GM19238 (cell line): Measurements from ENCODE around the gene KSR1.
"Not testable (repeated sequence)": the region's sequence is repeated elsewhere in the genome, so short reads cannot be mapped to it uniquely, and the experiment has no call there.

ENCODE experiments used
- DNase-seq: peaks from one replicate; pipeline ENCODE4 v3.0.0; 2011; ENCODE audit warnings: low spot score; ENCODE audit not compliant: insufficient read length

KSR1 gene

DNA sequence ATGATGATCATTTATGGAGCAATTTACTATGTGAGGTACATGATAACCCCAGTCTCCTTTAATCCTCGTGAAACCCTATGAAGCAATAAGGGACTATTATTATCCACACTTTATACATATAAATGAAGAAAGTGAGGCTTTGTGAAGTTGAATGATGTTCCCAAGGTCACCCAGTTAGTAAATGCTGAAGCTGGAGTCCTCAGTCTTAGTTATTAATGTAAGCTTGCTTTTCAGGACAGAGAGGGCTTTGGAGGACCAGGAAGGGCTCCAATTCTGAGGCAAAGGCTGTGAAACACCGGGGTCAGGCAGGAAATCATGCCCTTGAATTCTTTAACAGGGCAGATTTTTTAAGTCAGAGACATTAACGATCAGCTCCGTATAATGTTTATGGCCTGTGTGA is 36.8 kb downstream of the KSR1 start:
- no peak for DNase-seq

DNA sequence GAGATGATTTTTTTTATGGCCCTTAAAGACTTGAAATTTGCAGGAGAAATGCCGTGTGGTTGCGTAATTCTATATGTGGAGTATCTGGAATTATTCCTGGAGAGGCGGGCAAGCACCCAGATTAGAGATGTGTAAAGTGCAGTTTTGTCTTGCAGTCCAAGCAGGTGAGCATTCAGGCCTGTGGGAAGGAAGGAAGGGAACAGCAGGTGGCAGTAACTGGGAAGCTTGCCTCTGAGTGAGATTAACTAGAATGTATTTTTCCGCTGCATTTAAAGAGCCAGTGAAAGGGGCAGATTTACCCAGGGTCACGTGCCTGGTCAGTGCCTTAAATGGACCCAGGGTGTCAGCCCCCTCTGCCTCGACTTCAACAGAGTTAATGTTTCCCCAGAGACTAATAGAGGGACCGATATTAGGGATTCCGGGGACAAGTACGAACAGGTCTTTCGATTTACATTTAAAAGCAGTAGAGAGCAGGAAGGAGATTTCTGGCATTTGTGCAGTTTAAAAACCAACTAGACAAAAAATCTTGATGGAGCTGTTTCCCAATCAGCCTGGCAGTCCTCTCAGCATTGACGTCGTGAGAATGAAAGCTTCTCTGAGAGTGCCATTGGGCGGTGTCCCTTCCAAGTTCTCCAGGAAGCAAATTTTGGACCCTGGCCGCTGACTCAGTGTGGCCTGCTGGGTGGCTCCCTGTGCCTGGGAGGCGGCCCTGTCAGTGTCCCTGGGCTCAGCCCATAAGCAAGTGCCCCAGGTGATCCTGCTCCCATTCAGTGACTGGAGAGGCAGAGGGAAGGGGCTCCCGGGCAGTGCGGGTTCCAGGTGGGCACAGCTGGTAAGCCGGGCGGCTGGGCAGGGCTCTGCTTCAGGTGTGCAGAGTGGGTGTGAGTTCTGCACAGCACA is 38.2 kb downstream of the KSR1 start:
- no peak for DNase-seq

DNA sequence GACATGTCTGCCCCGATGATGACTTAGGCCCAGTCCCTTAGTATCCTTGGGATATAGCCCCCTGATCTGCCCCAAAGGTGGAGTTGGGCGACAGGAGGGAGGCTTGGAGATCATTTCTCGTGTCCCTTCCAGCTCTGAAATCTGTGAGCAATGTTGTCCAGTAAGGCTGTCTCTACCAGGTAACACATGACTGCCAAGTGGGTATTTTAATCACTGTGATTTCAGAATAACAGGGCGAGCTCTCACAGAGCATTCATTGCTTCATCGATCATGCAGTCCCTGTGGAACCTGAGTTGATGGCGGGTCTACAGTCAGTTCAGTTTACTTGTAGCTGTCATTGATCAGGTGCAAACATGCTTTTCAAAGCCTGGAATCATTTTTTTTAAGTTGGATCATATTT is 39.2 kb downstream of the KSR1 start:
- DNase-seq = no peak

DNA sequence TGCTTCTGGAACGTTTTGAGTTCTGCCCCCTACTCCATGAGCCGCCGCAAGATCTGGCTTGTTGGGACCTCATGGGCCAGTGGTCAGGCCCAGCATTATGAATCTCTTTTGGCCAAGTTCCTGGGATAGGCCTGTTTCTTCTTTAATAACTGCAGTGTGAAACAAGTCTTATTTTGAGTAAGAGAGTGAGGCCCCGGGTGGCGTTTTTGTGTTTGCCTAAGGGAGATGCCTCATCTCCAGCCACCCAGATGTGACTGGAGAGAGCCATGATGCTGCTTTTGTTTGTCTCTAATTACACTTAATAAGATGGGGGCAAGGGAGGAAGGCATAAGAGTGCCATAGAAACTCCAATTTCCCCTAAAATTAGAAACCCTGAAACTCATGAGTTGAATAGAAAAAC is 39.8 kb downstream of the KSR1 start:
- DNase-seq = no peak

DNA sequence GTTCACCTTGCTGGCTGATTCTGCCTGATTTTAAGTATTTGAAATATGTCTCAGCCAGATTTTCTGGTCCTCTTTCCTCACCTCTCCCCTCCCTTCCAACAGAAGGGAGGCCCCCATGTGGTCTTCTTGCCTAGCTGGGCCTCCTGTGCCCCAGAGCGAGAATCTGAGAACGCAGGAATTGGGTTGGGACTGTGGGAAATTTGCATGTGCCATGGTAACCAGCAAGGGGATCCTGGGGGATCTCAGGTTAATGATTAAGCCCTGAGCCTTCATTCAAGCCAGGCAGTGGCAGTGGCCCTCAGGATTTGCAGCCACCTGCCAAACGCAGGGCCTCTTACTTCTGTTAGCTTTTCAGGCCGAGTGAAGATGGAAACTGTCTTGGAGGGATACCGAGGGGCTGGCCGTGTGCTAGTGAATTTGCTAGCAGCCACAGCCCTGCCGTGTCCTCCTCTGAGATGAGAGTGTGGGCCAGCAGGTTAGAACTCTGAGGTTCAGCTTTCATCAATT is 40.2 kb downstream of the KSR1 start:
- DNase-seq = peak; percentile 69

DNA sequence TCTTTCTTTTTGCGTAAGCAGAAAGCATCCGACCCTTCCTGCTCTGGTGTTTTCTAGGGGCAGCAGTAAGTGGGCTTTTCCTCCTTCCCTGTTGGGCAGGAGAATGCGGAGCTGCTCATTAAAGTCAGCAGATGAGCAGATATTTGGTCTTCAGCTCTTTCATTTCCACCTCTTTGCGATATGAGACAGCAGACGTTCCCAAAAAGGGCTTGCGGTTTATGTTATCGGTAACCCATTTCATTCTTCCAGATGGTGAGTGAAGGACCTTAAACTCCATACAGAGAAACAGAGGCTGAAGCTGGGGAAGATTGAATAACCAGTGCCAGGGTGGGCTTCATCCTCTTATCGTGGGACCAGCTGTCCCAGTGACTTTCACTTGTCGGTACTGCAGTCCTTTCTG is 40.7 kb downstream of the KSR1 start:
- DNase-seq = no peak

DNA sequence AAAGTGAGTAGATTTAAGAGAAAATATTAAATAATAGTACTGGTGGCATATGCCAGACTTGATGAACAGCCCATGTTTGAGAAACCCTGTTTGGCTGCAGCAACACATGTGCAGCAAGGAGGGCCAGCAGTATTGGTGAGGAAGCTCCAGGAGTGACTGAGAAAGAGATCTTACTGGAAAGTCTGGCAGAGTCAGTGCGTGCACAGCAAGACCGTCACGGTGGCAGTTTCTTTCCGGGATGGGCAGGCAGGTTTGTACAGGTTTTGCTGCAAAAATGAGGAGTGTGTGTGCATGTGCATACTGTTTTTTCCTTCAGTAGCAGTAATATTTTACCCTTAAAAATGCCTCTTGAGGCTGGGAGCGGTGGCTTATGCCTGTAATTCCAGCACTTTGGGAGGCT is 41.4 kb downstream of the KSR1 start:
- DNase-seq = no peak

DNA sequence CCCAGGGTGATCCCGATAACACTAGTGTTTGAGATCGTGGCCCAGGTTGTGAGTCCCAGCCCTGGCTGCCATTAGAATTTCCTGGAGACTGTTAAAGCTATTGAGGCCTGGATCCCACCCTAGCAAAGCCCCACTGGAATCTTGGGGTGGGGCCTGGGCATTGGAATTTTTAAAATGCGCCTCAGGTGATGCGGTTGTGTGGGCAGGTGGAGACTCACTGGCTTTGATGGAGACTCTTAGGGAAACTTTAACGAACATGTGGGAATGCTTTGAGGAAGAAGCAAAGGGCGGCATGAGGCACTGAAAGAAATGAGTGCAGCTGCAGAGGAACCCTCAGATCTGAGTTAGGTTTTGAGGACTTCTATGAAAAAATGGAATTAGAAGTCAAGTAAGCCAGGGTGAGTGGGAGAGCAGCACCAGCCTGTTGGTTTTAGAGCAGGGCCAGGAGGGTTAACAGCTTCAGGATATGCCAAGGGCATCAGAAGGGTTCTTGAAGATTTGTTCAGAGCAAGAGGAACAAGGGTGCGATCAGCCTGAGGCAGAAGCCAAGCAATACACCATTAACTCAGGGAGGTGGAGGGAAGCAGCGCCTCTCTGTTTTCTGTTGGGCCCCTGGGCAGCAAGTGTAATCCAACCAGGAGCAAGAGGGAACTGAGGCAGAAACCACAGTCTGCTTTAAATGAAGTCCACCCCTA is 42.5 kb downstream of the KSR1 start:
- DNase-seq = no peak

DNA sequence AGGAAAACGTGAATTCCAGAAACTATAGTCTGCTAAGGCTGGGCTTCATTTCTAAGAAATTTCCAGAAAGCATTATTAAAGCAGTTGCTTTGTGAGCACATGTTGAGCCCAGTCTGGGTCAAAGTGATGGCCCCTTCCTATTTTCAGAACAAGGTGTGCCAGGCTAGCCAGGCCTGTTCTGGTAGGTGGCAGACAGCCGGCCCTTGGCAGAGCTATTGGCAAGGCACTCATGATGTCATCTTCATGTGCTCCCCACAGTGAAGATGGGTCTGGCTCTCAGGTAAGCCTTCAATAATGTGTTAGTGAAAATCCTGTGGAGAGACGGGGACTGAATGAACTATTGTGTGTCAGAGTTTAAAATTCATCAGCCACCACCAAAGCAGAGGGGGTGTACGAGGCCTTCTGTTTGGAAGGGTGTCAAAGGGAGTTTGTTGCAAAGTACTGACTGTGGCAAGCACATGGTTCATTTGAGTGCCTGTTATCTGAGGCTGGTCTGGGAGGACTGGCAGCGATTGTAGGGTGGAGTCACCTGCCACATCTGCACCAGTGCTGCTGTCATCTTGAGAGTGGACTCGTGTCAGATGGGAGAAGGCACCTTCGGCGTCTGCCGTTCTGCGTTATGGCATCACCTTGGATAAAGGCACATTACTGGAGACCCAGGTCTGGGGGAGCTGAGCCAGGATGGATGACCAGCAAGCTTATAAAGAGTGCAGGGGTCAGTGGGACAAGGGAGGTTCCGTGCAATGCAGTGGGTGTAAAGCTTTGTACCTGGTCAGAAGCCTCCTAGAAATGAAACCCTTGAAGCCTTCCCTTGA is 43.4 kb downstream of the KSR1 start:
- DNase-seq = no peak

DNA sequence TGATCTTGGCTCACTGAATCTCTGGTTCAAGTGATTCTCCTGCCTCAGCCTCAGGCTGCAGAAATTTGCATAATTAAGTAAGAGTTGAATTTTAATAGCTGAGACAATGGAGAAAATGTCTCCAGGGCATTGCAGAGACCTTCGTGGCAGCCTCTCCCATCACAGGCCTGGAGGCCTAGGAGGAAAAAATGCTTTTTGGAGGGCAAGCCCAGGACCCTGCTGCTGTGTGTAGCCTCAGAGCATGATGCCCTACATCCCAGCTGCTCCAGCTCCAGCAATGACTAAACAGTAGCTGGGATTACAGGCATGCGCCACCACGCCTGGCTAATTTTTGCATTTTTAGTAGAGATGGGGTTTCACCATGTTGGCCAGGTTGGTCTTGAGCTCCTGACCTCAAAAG is 45.1 kb downstream of the KSR1 start:
- not testable (repeated sequence) for DNase-seq

DNA sequence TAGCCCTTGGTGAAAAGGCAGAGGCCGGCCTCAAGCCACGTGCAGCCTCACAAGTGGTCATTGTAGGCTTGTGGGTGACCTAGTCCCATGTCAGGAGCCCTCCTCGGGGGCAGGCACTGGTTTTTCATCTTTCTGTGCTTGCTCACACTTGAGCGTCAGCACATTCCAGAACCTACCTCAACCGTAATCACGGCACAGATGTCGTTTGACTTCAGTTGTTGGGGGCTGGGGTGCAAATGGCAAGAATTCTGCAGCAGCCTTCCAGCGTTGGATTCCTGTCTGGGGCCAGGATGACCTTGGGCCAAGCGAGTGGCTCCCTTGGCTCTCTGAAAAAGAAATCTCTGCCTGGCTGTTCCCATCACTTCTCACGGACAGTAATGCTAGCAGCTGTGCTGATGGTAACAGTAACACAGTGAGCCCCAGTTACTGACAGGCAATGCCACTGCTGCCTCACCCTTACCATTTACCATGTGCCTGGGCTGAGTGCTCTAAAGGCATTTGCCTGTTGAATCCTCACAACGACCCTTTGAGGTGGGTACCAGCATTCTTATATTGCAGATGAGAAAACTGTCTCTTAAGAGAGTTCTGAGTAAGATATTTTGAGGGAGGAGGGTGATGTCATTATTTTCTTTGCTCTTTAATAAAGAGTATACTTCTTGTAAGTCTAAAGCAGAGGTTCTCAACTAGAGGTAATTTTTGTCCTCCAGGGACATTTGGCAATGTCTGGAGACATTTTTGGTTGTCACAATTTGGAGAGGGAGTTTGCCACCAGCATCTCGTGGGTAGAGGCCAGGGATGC is 46.5 kb downstream of the KSR1 start:
- no peak for DNase-seq

DNA sequence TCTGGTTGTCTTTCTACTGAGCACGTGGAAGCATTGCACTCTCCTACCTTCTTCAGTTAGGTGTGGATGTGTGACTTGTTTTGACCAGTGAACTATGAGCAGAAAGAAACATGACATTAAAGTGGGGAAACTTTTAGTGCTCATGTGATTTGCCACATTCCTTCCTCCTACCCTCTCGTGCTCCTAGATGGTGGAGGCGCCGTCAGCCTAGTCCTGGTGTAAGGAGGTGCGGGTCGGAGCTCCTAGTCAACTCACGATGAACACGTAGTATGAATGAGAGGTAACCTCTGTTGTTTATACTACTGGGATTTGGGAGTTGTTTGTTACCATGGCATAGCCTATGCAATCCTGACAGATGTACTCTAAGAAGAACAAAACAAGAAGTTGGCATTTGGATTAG is 47.4 kb downstream of the KSR1 start:
- DNase-seq = no peak

DNA sequence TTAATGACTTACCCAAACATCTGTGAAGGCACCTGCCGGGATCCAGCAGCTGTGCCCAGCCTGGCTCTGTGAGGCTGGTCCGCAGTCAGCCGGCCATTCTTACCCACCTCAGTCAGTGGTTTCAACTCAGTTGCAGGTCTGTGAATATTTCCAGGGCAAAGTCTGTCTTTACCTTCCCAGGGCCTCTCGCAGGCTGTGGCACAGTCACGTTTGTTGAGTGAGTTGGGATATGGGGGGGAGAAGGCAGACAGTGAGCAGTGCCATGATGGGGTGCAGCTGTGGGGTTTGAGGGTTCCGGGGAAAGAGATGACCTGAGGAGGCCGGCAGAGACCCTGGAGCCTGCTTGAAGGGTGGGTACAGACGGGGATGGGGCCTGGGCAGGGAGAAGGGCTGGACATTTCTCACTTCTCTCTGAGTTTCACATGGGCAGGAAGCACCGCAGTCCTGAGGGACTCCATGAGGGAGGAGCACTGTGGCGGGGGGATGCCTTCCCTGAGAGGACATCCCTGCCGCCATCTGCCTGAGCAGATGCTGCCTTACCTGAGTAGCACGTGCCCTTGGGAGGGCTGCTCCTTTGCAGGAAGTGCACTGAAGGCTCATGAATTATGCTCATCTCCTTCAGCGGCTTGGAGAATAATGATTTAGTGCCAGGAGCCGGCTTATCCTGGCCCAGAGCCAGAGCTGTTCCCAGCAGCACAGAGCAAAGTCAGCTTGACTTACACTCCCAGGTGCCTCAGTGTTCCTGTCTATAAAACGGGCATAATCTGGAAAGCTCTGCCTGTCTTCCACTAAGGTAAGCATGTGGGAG is 48.1 kb downstream of the KSR1 start:
- DNase-seq = no peak

DNA sequence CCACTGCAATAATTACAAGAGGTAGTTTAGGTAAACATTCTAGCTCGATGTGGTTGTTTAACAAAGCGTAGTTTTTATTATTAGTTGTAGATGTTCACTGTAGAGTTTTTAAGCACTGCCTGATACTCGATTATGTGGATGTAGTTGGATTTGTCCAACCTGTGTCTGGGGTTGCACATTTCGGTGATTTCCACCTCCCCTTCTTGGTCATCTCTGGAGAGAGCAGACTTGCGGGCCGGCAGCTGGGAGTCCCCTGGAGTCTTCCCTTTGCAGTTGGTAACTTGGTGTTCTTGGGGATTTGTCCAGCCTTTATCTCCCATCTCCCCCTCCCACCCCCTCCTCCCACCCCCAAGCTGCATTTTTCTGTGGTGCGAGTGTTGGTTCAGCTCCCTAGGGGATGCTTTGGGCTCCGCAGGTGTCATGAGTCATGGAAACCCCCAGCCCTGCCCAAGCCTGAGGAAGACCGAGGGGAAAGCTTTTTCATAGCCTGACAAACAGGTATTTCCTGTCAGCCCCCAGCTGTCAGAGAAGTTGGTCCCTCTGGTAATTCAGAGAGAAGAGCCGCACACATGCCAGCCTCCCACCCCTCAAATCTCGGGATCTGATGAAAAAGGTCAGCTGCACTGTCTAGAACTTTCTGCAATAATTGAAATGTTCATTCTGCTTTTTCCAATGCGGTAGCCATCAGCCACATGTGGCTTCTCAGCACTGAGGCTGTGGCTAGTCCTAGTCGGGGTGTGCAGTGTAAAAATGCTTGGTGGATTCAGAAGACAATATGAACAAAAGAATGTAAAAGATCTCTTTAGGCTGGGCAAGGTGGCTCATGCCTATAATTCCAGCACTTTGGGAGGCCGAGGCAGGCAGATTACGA is 50.3 kb downstream of the KSR1 start:
- DNase-seq = peak; percentile 67

DNA sequence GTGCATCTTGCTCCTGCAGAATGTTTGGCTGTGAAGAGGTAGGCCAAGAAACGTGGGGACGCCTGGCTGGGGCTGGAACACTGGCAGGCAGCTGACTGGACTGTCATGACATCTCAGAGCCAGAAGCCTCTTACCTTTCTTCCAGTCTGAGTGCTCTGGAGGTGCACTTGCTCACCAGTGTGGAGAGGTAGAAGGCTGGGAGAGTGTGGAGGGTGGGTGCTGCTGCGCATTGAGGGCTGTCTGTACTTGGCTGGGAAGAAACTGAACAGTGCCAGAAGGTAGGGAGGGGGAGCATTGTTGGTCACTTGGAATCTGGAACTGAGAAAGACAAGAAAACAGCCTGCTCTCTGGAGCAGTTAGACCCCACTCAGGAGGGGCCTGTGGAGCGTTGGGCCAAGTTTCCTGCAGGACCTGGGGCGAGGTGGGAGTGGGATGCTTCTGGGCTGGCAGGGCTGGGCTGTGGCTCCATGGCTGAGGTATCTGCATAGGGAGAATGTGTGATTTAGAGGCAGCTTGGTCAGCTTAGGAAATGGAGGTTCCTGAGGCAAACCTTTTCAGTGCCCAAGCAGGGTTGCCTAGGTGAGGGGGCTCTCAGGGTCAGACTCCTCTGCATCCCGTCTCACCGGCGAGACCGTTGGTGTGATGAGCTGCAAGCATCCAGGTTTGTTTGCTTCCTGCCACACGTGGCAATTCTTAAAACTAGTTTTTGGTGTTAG is 55.1 kb downstream of the KSR1 start:
- no peak for DNase-seq

DNA sequence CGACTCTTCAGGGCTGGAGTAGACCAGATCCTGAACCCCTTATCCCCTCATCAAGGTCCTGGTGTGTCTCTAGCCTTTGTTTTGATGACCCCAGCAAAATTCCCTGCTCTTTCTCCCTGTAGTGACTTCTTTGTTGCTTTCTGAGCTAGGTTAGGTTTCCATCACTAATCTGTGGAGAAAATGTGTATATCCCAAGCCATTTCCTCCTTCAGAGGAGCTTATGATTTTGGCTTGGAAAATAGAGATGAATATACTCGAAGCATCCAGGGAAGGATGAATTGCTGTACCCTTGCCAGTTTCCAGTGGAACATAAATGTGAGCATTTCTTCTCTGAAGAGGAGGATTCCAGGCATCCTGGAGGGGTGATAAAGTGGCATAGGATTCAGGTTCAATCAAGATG is 55.8 kb downstream of the KSR1 start:
- no peak for DNase-seq

DNA sequence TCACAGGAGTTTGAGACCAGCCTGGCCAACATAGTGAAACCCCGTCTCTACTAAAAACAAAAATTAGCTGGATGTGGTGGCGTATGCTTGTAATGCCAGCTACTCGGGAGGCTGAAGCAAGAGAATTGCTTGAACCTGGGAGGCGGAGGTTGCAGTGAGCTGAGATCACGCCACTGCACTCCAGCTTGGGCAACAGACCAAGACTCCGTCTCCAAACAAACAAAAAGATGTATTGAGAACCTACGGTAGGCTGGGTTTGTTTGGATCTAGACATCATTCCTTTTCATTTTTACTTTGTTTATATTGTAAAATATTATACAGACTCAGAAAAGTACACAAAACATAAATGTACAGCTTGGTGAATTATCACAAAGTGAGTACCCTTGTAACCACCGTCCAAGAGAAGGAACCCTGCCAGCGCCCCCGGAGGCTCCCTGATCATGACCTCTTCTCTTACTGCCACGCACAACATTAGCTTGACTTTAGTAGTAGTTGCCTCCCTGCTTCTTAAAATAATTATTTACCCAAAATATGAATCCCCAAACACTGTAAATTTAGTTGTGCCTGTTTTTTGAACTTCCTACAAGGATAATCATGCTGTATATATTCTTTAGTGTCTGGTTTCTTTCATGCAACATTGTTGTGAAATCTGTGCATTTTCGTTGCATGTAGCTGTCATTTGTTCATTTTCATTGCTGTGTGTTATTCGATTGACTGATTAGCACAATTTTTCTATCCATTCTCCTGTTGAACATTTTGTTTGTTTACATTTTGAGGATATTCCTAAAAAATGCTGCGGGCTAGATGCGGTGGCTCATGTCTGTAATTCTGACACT is 56.5 kb downstream of the KSR1 start:
- DNase-seq = no peak

DNA sequence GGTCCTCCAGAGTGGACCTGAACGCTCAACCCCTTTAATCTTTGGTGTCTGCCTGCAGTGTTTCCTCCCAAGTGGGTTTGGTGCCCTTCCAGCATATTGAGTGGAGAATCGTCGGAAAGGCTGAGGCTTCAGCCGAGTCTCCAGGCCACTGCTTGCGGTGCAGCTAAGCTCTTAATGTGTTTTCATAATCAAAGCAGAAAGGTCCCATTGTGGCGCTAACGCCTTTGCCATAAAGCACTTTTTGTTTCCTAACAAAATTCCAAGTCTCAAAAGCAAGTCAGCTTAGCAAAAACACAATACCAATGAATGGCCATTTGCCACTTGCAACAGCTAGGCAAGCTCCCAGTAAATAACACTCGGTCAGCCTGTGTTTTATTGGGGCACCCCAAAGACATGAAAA is 57.6 kb downstream of the KSR1 start:
- no peak for DNase-seq
